ENCODE measurements around the gene EFS. TPM values are rescaled to one million over a fixed set of nuclear protein-coding genes. Genes with fewer than 3 reads are reported as not detected.

The EFS gene
- polyA plus RNA-seq, 1 donor (not counting 4 experiments of a cell fraction or from before 2014, with no cell fraction given): 1.4 TPM

- Histone ChIP-seq H3K9ac (ENCODE audit: control insufficient read depth, extremely low read depth, insufficient read depth, low read length) (peak overlapping the region; percentile 98), H3K4me3 (ENCODE audit: control insufficient read depth in 2 of 3, extremely low read depth in 1 of 3, insufficient read depth in 2 of 3, low read depth in 1 of 3, low read length in 3 of 3) (peak overlapping the region; percentile 83 to 93 (median 91)), H2AFZ (ENCODE audit: control insufficient read depth, low read length) (peak overlapping the region; percentile 42), H3K9me3 (ENCODE audit: control insufficient read depth, low read depth, low read length) (no peaks in the 10 kb centered on the region), H3K27ac (ENCODE audit: control insufficient read depth, insufficient read depth, low read length) (peak overlapping the region; percentile 98), H3K36me3 (ENCODE audit: control insufficient read depth in 2 of 2, extremely low read depth in 1 of 2, insufficient read depth in 2 of 2, low read length in 2 of 2) (peaks cover 20 to 22% of the 10 kb centered on the region in 2 experiments), H3K79me2 (ENCODE audit: control insufficient read depth, insufficient read depth, low read length) (peaks cover 25% of the 10 kb centered on the region), H4K20me1 (ENCODE audit: control insufficient read depth, extremely low read depth, insufficient read depth, low read length) (no peaks in the 10 kb centered on the region), H3K9me1 (ENCODE audit: control insufficient read depth, extremely low read depth, insufficient read depth, low read length) (no peaks in the 10 kb centered on the region), H3K27me3 (ENCODE audit: control insufficient read depth, extremely low read depth, insufficient read depth, low read length) (no peaks in the 10 kb centered on the region), H3K4me1 (ENCODE audit: control insufficient read depth, extremely low read depth, insufficient read depth, low read length) (peaks cover 19% of the 10 kb centered on the region), H3K4me2 (ENCODE audit: control insufficient read depth, extremely low read depth, insufficient read depth, low read depth, low read length) (peak overlapping the region; percentile 97)
- dilution Hi-C loops (cut with MboI; ENCODE audit: extremely low pct_ligation_motif_present, low sequenced_read_pairs): no loop called here
- no peak for TF ChIP-seq CTCF (optimal IDR thresholded peaks at IDR 0.05 in 1 of 3, IDR thresholded peaks at IDR 0.05 in 1 of 3, conservative IDR thresholded peaks at IDR 0.05 in 1 of 3; ENCODE audit: extremely low read depth in 1 of 3, insufficient read depth in 2 of 3, low read length in 3 of 3)
- TF ChIP-seq EZH2 (IDR thresholded peaks at IDR 0.05; ENCODE audit: low read length): no peak
- DNase-seq (ENCODE audit: low read depth, low spot score) (no peak), FAIRE-seq (peak; percentile 66)
These were observed 43.1 kb downstream of the EFS start for GRCh38 chr14:23321572-23322547.

- peaks cover 20 to 22% of the 10 kb centered on the region in 2 experiments for H3K36me3 ChIP-seq (ENCODE audit: control insufficient read depth in 2 of 2, extremely low read depth in 1 of 2, insufficient read depth in 2 of 2, low read length in 2 of 2)
- peak within 1 kb of the TSS; percentile 98 for H3K9ac ChIP-seq (ENCODE audit: control insufficient read depth, extremely low read depth, insufficient read depth, low read length)
- peak; percentile 98 for DNase-seq (ENCODE audit: low read depth, low spot score)
- no peaks in the 10 kb centered on the region for H3K9me1 ChIP-seq (ENCODE audit: control insufficient read depth, extremely low read depth, insufficient read depth, low read length)
- H4K20me1 ChIP-seq (ENCODE audit: control insufficient read depth, extremely low read depth, insufficient read depth, low read length): no peaks in the 10 kb centered on the region
- peaks cover 25% of the 10 kb centered on the region for H3K79me2 ChIP-seq (ENCODE audit: control insufficient read depth, insufficient read depth, low read length)
- no peaks in the 10 kb centered on the region for H3K9me3 ChIP-seq (ENCODE audit: control insufficient read depth, low read depth, low read length)
- H3K4me3 ChIP-seq (ENCODE audit: control insufficient read depth in 2 of 3, extremely low read depth in 1 of 3, insufficient read depth in 2 of 3, low read depth in 1 of 3, low read length in 3 of 3): peak within 1 kb of the TSS; percentile 83 to 93 (median 91)
- H2AFZ ChIP-seq (ENCODE audit: control insufficient read depth, low read length): peak within 1 kb of the TSS; percentile 93
- peaks cover 19% of the 10 kb centered on the region for H3K4me1 ChIP-seq (ENCODE audit: control insufficient read depth, extremely low read depth, insufficient read depth, low read length)
- dilution Hi-C loops (cut with MboI; ENCODE audit: extremely low pct_ligation_motif_present, low sequenced_read_pairs): no loop called here
- peak within 1 kb of the TSS; percentile 97 for H3K4me2 ChIP-seq (ENCODE audit: control insufficient read depth, extremely low read depth, insufficient read depth, low read depth, low read length)
- FAIRE-seq: peak; percentile 5
- H3K27ac ChIP-seq (ENCODE audit: control insufficient read depth, insufficient read depth, low read length): peak within 1 kb of the TSS; percentile 98
- no peaks in the 10 kb centered on the region for H3K27me3 ChIP-seq (ENCODE audit: control insufficient read depth, extremely low read depth, insufficient read depth, low read length)
- no peak for TF ChIP-seq CTCF (optimal IDR thresholded peaks at IDR 0.05 in 1 of 3, IDR thresholded peaks at IDR 0.05 in 1 of 3, conservative IDR thresholded peaks at IDR 0.05 in 1 of 3; ENCODE audit: extremely low read depth in 1 of 3, insufficient read depth in 2 of 3, low read length in 3 of 3)
- TF ChIP-seq EZH2 (IDR thresholded peaks at IDR 0.05; ENCODE audit: low read length): no peak
These were observed 44.1 kb downstream of the EFS start, which contains the start of gene PABPN1 for GRCh38 chr14:23320584-23321571. TSS of gene PABPN1 (plus strand) at chr14:23321457. CDS start at chr14:23321470, 13 bp downstream.
